ENCODE measurements around the gene TOX2. TPM values are rescaled to one million over a fixed set of nuclear protein-coding genes. Genes with fewer than 3 reads are reported as not detected.

Gene TOX2
- total RNA-seq, 1 donor = 1.1 TPM

DNA sequence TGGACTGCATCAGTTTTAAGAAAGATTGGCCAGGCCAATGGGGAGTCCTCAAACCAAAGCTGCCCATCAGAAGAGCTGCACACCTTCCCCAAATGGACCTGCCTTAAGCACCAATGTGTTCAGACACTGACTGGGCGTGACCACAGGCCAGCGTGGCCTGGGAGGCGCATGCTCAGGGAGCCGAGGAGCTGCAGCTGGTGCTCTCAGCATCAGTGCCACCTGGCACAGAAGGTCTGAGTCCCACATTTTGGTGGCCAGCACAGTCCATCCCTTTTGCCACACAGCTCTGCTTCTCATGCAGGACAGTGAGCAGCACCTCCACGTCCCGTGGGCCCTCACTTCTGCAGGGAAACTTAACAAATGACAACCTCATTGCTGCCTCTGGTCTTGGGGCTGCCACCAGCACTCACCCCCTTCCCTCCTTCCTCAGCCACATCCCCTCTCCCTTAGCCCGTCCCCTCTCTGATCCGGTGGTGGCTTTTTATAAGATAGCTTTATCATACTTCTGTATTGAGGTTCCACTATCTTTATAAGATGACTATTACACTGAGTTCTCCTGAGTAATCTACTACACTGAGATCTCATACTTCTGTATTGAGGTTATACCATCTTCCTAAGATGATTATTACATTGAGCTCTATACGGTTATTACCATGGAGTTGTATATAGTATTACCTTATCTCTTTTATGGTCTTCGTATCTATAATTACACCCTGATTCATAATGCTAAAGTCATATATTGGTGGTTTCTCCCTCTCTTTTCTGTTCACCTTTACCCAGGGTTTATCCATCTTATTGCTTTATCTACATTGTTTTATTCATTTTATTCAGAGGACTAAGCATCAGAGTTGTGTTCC is 109.1 kb downstream of the TOX2 start:
- H3K4me1 ChIP-seq (ENCODE audit: insufficient read depth, low read length) = peaks cover 4% of the 10 kb centered on the region
- TF ChIP-seq, protein P1, sequence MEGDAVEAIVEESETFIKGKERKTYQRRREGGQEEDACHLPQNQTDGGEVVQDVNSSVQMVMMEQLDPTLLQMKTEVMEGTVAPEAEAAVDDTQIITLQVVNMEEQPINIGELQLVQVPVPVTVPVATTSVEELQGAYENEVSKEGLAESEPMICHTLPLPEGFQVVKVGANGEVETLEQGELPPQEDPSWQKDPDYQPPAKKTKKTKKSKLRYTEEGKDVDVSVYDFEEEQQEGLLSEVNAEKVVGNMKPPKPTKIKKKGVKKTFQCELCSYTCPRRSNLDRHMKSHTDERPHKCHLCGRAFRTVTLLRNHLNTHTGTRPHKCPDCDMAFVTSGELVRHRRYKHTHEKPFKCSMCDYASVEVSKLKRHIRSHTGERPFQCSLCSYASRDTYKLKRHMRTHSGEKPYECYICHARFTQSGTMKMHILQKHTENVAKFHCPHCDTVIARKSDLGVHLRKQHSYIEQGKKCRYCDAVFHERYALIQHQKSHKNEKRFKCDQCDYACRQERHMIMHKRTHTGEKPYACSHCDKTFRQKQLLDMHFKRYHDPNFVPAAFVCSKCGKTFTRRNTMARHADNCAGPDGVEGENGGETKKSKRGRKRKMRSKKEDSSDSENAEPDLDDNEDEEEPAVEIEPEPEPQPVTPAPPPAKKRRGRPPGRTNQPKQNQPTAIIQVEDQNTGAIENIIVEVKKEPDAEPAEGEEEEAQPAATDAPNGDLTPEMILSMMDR (IDR thresholded peaks at IDR 0.05; ENCODE audit: extremely low read depth, low read depth, low read length) = no peak
- H4K20me1 ChIP-seq (ENCODE audit: insufficient read depth, low read length) = no peaks in the 10 kb centered on the region
- H2AFZ ChIP-seq (ENCODE audit: low read length) = no peak overlapping the region
- H3K27ac ChIP-seq (ENCODE audit: low read depth, low read length) = no peak overlapping the region
- H3K4me3 ChIP-seq (ENCODE audit: insufficient read depth, low read length) = no peak overlapping the region
- H3K9me3 ChIP-seq (ENCODE audit: low read depth, low read length) = no peaks in the 10 kb centered on the region
- H3K79me2 ChIP-seq (ENCODE audit: insufficient read depth, low read length) = no peaks in the 10 kb centered on the region
- no peaks in the 10 kb centered on the region for H3K36me3 ChIP-seq (ENCODE audit: insufficient read depth, low read length)
- no peak overlapping the region for H3K4me2 ChIP-seq (ENCODE audit: insufficient read depth, low read length)
- peaks cover 5% of the 10 kb centered on the region for H3K27me3 ChIP-seq (ENCODE audit: insufficient read depth, low read length)
- no peak for DNase-seq (ENCODE audit: insufficient read length, low spot score, missing footprints)

DNA sequence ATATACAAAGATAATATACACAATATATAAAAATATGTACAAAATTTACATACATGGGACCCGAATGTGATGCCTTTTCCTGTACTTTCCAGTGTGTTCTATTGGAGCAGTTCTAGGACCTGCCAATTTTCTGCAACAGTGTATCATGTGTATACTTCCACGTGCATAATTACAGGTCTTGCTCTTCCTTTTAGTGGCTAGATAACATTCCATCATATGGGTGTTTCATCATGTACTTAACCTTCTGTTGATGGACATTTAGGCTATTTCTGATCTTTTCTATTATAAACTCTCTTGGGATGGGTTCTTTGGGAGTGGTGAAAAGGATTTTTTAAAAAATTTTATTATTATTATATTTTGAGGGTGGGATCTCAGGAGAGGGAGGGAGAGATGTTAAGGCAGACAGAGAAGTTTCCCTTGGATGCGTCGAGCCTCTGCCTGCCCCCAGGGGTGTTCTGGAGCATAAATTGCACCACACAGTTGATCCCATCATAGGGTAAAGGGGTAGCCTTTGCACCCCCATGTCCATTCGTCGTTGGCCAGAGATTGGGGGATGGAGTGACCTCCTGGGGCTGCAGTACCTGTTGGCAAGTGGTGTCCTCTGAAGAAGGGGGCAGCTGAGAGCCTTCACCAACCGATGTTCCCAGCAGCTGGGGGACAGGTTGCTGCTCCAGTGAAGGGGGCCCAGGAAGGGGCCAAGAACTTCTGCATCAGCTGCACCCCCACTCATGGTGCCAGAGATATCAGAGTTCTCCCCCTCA is 110.3 kb downstream of the TOX2 start:
- DNase-seq (ENCODE audit: insufficient read length, low spot score, missing footprints) = no peak
- Histone ChIP-seq H3K27ac (ENCODE audit: low read depth, low read length) (no peak overlapping the region), H2AFZ (ENCODE audit: low read length) (no peak overlapping the region), H3K36me3 (ENCODE audit: insufficient read depth, low read length) (no peaks in the 10 kb centered on the region), H3K79me2 (ENCODE audit: insufficient read depth, low read length) (no peaks in the 10 kb centered on the region), H4K20me1 (ENCODE audit: insufficient read depth, low read length) (no peaks in the 10 kb centered on the region), H3K4me1 (ENCODE audit: insufficient read depth, low read length) (peaks cover 4% of the 10 kb centered on the region), H3K27me3 (ENCODE audit: insufficient read depth, low read length) (peaks cover 5% of the 10 kb centered on the region), H3K9me3 (ENCODE audit: low read depth, low read length) (no peaks in the 10 kb centered on the region), H3K4me3 (ENCODE audit: insufficient read depth, low read length) (no peak overlapping the region), H3K4me2 (ENCODE audit: insufficient read depth, low read length) (no peak overlapping the region)
- TF ChIP-seq, protein P1 (IDR thresholded peaks at IDR 0.05; ENCODE audit: extremely low read depth, low read depth, low read length) = no peak

DNA sequence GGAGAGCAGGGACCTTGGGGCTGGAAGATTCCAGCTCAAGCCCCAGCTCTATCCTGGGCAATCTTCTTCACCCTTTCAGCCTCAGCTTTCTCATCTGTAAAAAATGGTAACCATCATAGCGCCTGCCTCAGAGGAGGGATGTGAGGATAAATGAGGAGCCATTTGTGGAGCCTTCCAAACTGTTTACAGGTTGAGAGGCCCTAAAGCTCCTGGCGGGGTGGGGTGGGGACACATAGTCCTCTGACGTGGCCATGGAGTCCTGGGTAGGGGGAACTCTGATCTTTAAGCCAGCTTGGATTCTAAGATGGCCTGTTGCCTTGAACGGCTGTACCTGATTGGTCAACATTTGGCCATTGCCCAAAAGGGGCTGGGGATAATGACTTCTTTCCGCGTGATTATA is 111.1 kb downstream of the TOX2 start:
- H3K27ac ChIP-seq (ENCODE audit: low read depth, low read length) = no peak overlapping the region
- H3K4me1 ChIP-seq (ENCODE audit: insufficient read depth, low read length) = peaks cover 4% of the 10 kb centered on the region
- no peak for DNase-seq (ENCODE audit: insufficient read length, low spot score, missing footprints)
- peaks cover 5% of the 10 kb centered on the region for H3K27me3 ChIP-seq (ENCODE audit: insufficient read depth, low read length)
- no peaks in the 10 kb centered on the region for H3K9me3 ChIP-seq (ENCODE audit: low read depth, low read length)
- TF ChIP-seq, protein P1 (IDR thresholded peaks at IDR 0.05; ENCODE audit: extremely low read depth, low read depth, low read length) = no peak
- no peaks in the 10 kb centered on the region for H3K79me2 ChIP-seq (ENCODE audit: insufficient read depth, low read length)
- no peak overlapping the region for H3K4me2 ChIP-seq (ENCODE audit: insufficient read depth, low read length)
- no peaks in the 10 kb centered on the region for H3K36me3 ChIP-seq (ENCODE audit: insufficient read depth, low read length)
- no peaks in the 10 kb centered on the region for H4K20me1 ChIP-seq (ENCODE audit: insufficient read depth, low read length)
- no peak overlapping the region for H2AFZ ChIP-seq (ENCODE audit: low read length)
- H3K4me3 ChIP-seq (ENCODE audit: insufficient read depth, low read length) = no peak overlapping the region
